GM18867 (cell line): ENCODE measurements around the gene USP9X.
A peak's percentile ranks its signal among the peaks of the same experiment; 100 is the strongest.
"Not testable (repeated sequence)": the region's sequence is repeated elsewhere in the genome, so short reads cannot be mapped to it uniquely, and the experiment has no call there.

Experiments
- ATAC-seq: cut with Tn5 transposase; IDR thresholded peaks from one replicate; pipeline ENCODE4 v1.9.1; 2021; ENCODE audit warnings: mild to moderate bottlenecking, moderate library complexity; ENCODE audit not compliant: unreplicated experiment

The USP9X gene

DNA sequence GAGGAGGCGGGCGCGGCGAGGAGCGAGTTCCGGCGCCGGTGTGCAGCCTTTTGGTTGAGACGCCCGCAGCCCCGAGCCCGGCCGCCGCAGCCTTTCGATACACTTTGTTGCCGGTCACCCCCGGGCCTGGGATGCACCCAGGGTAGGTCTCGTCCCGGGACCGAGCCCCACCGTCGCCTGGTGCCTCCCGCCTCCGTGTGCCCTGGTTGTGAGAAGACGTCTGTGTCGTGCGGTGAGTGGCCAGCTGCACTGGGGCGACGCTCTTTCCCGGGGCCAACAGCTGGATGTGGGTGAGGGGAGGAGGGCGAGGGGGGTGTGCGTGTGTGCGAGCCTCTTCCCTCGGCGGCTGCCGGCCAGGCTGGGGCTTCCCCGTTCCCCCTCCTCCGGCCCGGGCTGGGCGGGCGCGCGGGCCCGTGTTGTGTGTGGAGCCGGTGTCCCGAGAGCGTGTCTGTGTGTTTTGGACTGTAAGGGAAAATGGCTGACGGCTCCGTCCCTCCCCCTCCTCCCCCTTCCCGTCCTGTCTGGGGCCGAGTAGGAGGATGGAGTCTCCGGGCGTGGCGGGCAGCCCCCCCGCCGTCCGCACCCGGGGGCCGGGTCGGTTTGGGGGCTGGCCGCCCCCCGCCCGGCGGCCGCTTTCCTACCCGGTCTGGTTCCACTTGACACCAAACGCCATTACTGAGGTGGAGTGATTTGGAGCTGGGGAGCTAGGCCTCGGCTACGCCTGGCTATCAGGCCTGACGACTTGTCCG lies 807 bp downstream of the USP9X start:
- peak; percentile 6 for ATAC-seq

DNA sequence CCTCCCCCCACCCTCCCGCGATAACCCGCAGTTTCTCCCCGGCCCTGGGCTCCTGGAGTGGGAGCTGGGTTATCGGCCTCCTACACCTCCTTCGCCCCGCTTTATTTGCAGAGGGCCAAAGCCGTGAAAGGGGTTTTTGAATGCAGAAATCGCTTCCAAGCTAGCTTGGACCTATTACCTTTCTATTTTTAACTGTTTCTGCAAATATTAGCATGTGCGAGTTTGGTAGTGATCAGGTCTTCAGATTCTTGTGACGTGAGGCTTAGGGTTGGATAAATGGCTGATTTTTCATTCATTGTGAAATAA lies 1.3 kb downstream of the USP9X start:
- no peak for ATAC-seq

DNA sequence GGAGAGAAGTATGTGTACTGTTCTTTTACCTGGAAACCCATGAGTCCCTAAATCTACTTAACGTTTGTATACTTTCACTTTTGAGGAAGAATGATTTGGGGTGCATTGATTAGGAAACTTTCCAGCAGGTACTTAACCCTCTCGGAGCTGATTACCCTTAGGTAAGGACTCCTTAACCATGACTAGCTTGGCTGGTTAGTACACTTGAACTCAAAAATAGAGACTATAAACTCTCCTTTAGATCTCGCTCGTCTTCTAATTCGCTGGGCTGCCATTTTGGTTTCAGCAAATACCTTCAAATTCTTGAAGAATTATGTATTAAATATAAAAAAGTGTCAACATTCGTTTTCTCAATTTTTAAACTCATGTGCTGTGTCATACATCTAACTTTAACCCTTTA lies 2.0 kb downstream of the USP9X start:
- no peak for ATAC-seq

DNA sequence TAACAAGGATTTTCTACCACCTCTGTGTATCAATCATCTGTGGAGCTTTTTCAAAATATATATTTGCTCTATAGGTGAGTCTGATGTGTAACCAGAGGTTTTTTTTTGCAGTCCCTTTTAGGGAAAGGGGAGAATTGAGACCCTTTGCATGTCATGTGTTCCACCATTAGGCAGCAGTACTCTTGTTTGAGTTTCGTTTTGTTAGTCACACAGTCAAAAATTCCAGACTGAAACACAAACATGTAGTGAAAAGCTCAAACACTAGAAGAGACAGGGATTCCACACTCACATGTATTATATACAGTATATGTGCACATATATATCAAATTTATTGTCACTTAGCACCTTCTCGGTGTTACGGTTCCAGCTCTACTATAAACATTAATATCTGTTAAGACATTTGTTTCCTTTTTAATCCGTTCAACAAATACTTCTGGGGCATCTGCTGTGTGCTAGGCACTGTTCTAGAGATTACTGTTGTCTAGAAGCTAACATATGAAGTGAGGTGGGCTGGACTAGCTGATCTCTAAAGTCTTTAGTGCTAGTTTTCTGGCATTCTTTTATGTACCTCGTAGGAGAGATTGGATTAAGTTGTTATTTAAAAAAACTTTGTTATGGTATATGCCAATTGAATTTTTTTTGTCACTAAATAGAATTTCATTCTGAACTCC lies 5.5 kb downstream of the USP9X start:
- no peak for ATAC-seq

DNA sequence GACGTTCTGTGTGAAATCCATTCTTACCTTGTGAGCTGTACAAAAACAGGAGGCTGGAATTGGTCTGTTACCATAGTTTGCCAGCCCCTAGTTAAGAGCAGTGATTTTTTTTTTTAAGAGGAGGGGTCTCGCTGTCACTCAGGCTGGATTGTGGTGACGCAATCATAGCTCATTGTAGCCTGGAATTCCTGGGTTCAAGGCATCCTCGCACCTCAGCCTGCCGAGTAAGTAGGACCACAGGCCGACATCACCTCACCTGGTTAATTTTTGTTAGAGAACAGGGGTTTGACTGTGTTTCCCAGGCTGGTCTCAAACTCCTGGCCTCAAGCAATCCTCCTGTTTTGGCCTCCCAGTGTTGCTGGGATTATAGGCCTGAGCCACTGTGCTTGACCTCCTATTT lies 7.5 kb downstream of the USP9X start:
- ATAC-seq: no peak

DNA sequence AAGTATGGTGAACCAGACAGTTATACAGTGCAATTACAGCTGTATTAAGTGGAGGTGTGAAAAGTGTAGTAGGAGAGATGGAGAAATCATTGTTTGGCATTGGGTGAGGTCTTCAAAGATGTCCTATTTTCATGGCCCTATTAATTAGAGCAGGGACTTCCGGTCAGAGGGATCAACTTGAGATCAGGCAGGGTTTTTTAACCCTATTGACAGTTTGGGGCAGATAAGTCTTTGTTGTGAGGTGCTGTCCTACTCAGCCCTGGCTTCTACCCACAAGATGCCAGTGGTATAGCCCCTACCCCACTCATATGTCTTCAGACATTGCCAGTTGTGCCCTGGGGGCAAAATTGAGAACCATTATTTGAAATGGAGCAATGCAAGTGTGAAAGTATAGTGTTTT lies 9.9 kb downstream of the USP9X start:
- no peak for ATAC-seq

DNA sequence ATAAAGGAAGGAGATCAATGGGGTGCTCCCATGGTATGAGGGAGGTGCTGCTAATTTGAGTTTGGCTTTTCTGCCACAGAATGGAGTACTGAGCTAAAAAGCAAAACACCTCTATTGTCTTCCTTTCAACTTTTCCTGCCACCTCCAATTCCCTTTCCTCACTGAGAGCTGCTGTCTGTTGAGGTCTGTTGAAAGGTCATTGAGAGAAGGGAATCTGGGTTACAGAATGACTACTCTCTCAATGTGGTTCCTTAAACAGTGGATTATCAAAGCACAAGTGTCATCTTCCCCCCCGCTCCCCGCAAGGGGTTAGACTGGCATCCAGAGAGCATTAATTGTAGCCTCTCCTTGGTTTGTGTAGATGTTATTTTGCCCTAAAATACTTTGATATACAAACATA lies 10.7 kb downstream of the USP9X start:
- no peak for ATAC-seq

DNA sequence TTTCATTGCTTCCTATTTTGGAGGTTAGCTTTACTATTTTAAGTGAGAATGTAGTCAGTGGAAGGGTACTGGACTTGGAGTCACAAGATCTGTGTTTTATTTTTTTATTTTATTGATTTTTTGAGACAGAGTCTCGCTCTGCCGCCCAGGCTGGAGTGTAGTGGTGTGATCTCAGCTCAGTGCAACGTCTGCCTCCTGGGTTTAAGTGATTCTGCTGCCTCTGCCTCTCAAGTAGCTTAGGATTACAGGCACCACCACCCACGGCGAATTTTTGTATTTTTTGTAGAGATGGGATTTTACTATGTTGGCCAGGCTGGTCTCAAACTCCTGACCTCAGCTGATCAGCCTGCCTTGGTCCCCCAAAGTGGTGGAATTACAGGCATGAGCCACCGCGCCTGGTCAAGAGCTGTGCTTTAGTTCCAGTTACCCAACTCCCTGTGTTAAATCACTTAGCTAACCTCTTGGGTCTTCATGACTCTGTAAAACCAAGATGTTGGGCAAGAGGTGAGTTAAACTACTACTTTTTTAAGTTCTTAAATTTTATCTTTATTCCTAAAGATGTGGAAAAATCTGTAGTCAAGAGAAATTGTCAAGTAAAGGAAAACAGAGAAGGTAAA lies 11.2 kb downstream of the USP9X start:
- ATAC-seq: no peak

DNA sequence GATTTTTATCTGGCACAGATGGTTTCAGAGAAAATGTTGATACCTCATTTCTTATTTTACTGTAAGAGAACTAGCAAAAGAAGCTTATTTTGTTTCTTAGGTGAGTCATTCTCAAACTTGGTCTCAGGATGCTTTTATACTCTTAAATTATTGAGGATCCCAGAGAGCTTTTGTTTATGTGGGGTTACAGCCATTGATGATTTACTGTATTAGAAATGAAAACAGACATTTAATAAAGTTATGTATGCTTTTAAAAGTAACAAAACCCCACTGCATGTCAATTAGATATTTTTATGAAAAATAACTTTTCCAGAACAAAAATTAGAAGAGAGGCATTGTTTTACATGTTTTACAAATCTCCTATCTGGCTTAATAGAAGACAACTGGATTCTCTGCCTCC lies 12.1 kb downstream of the USP9X start:
- ATAC-seq: no peak

DNA sequence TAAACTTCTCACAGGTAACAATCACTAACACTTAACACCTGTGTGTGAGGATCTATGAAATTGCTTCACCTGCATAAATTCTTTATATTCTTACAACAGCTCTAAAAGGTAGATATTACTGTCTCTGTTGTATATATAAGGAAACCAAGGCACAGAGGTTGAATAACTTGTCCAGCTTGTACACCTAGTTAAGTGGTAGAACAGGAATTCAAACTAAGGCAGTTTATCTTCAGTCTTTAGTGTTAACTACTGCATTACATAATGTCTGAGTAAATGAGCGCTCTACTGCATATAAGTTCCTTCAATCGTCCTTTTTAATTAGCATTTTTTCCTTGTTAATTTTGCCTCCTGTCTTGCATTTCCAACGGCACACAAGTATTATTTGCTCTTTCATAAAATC lies 15.0 kb downstream of the USP9X start:
- ATAC-seq: no peak

DNA sequence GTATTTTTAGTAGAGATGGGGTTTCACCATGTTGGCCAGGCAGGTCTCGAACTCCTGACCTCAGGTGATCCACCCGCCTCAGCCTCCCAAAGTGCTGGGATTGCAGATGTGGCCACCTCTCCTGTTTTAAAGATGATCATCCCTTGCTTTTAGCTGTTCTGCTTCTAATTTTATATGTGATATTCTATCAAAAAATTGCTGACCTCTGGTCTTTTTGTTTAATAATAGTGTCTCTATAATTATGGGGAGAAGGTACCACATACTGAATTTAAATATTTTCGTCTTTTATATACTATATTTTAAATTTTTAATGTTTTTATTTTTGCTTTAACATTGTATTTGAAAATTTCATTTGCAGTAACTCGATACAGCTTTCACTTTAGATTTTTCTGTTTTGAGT lies 15.6 kb downstream of the USP9X start:
- no peak for ATAC-seq

DNA sequence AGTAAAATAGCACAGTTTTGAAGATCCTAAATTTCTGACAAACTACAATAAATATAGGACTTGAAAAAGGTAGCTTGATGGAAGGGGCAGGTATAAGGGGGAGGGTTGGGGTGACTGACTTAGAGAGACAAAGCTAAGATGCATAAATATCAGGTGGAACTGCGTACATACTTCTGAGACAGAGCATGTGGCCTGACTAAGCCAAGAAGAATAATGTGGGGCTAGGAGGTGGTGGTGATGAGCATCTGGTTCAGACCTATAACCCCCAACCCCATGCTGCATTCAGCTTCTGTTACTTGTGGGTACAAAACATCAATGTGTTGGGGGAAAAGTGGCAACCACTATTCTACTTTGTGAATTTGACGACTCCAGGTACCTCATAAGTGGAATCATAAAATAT lies 19.8 kb downstream of the USP9X start:
- no peak for ATAC-seq

DNA sequence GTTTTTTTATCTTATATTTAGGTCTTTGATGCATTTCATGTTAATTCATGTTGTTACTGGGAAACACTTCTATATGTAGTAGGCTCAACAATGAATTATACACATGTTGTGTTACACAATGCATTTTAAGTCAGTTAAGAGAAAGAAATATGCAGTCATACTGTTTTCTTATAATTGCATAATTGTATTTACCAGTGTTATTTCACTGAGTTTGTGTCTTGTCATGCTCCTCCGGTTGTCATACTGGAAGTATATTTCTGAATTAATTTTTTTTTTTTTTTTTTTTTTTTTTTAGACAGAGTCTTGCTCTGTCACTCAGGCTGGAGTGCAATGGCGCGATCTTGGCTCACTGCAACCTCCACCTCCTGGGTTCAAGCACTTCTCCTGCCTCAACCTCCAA lies 21.0 kb downstream of the USP9X start:
- not testable (repeated sequence) for ATAC-seq

DNA sequence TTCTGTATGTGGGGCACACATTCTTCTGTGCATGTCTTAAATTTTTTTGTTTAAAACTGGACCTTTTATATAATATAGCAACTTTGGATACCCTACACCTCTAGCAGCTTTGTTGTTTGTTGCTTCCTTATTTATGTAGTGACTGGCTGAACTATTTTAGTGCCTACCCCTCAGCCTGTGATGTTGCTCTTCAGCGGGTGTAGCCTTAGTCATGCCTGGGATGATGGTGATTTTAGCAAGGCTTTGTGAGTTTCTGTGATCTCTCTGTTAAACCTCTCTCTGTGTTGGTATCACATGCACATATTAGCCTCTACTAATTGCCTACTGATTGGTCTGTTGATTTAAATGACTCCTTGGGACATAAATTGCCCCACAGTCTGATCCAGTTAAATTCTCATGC lies 22.8 kb downstream of the USP9X start:
- no peak for ATAC-seq

DNA sequence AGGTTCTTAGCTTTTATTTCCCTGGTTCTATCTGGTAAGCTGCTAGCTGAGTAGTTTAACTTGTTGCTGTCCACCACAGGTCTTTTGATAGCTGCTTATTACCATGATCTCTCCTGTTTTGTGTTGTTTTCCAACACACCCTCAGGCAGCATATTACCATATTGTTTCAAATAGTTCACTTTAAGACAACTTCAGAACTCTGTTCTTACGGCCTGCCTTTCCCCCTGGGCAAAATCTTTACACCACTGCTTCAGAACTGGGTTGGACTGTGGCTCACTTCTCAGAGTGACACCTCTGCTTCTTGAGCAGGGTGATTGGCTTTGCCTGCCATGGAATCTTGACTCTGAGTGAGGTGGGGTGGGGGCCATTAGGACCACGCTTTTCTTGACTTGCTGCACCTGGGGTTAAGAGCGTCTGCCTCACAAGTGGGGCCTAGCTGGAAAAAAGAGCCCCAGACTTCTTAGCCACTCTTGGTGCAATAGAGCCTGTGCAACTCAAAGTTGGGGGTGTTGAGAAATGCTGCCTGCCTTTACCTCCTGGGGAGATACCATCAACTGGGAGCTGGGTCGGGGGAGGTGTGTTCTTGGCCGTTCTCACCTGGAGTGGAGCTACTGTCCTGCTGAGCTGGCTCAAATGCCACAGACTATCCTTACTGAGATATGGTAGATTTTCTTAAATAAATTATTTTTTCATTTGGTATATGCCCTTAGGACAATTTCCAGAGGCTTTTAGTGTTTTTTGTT lies 23.4 kb downstream of the USP9X start:
- ATAC-seq: no peak

DNA sequence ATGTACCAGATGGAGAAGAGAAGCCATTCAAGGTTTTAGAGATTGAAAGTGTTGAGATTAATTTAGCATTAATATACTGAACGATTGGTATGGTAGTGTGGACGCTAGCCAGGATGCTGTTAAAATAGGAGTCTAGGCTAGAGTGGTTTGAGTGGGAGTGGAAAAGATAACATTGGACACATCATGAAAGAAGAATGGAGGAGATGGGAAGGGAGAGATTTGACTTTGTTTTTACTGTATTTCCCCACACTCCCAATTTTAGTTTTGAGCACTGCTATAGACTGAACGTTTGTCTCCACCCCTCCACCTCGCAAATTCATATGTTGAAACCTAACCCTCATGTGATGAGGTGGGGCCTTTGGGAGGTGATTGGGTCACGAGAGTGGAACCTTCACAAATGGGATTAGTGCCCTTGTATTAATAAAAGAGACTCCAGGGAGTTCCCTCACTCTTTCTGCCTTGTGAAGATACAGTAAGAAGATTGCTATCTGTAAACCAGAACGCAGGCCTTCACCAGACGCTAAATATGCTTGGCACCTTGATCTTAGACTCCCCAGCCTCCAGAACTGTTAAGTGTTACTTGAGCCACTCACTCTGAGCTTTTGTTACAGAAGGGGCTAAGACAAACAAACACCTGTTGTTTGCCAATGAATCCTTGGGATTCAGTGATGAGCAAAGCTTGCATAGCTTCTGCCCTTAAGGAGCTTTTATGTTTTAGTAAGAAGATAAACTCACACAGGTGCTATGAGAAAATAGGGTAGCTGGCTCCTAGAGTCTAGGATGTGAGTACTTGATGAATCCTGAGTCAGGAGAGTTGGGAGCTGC lies 25.8 kb downstream of the USP9X start:
- ATAC-seq: no peak

DNA sequence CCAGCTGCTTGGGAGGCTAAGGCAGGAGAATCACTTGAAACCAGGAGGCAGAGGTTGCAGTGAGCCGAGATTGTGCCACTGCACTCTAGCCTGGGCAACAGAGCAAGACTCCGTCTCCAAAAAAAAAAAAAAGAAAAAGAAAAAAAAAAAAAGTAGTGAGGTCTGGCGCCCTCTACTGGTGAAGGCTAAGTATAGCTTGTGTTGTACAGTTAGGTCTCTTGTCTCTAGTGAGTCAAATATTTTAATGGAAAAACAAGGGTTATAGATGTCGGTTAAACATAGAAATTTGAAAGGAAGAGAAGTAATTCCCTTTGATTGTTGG lies 29.8 kb downstream of the USP9X start:
- not testable (repeated sequence) for ATAC-seq

DNA sequence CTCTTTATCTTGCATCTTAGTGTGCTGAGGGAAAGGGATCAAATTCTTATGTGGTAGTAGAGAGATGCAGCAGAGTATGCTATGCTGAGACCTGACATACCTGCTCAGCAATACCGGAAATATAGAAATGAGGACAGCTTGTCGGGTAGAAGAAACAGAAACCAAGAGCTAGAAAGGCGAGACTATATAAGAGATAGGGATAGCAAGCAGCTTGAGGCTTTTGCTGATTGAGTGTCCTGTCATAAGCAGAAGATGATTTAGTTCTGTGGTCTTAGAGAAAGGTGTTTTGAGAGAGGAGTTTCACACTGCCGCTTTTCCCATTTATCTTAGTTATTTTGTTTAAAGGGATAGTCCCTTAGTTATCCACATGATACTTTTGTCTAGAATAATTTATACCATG lies 31.7 kb downstream of the USP9X start:
- peak; percentile 80 for ATAC-seq

DNA sequence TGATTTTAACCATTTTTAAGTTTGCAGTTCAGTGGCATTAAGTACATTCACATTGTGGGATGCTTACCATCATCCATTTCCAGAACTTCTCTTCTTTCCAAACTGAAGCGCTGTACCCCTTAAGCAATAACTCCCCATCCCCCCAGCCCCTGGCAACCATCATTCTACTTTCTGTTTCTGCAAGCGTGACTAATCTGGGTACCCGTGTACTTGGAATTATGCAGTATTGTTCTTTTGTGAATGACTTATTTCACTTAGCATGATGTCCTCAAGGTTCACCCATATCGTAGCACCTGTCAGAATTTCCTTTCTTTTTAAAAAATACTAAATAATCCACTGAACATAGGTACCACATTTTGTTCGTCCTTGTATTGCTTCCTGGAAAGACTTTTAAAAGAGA lies 32.9 kb downstream of the USP9X start:
- no peak for ATAC-seq

DNA sequence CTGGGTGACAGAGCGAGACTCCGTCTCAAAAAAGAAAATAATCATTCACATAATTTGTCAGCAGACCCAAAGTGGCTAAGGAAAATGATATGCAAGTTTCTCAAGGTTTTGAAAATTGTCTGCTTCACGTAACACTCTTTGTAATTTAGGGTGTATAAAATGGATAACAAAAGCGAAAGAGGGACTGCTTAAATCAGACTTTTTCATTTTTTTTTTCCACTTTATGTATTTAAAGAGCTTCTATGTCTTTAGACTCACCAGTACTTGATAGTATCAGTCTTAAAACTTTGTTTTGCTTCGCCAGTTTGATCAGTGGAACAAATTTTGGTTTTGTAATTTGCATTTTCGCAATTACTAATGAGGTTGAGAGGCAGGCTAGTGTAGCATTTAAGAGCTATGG lies 34.6 kb downstream of the USP9X start:
- peak; percentile 36 for ATAC-seq

DNA sequence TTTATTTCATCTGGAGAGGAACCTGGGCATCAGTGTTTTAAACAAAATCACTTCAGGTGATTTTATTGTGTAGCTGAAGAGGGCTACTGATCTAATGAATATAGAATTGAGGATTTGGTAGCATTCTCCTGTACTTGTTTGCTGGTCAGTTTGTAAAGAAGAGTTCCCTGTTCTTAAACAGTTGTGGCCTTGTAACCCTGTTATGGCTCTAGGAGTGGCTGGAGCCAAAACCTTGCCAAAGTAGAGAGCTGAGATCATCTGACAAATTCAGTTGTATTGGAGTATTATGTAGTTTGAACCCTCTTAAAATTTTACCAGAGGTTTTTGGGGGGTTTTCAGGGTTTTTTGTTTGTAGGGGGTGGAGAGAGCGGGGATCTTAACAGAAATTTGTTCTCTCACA lies 36.5 kb downstream of the USP9X start:
- no peak for ATAC-seq
